HepG2 (cell line): ENCODE results near the gene MGMT.

Experiments used
- GLI4 ChIP-seq: sonication (generic); formaldehyde crosslinking; IDR thresholded peaks from 2 replicates; pipeline ENCODE4 v1.5.1; 2020; ENCODE audit warnings: missing genetic modification reagents, mild to moderate bottlenecking, moderate library complexity, borderline replicate concordance
- GTF2F1 ChIP-seq: fragments of 150-350 bp; IDR thresholded peaks from 2 replicates; pipeline ENCODE4 v1.6.1; 2014; ENCODE audit warnings: low read length
- NR1H2 ChIP-seq: sonication (generic); formaldehyde crosslinking; IDR thresholded peaks from 2 replicates; pipeline ENCODE4 v1.8.1; 2022; ENCODE audit warnings: low read depth, missing genetic modification reagents, borderline replicate concordance
- TAF1 ChIP-seq: sonication (generic); formaldehyde crosslinking; IDR thresholded peaks from 2 replicates; pipeline ENCODE4 v1.4.0; 2020; ENCODE audit warnings: missing genetic modification reagents
- ZNF468 ChIP-seq: sonication (generic); formaldehyde crosslinking; IDR thresholded peaks from 2 replicates; pipeline ENCODE4 v1.8.0; 2022; ENCODE audit warnings: mild to moderate bottlenecking, moderate library complexity, missing genetic modification reagents
- TF ChIP-seq, protein P1 (sequence below): sonication (generic); formaldehyde crosslinking; IDR thresholded peaks from 2 replicates; pipeline ENCODE4 v1.5.0; 2020; ENCODE audit warnings: mild to moderate bottlenecking, missing genetic modification reagents, moderate library complexity

DNA sequence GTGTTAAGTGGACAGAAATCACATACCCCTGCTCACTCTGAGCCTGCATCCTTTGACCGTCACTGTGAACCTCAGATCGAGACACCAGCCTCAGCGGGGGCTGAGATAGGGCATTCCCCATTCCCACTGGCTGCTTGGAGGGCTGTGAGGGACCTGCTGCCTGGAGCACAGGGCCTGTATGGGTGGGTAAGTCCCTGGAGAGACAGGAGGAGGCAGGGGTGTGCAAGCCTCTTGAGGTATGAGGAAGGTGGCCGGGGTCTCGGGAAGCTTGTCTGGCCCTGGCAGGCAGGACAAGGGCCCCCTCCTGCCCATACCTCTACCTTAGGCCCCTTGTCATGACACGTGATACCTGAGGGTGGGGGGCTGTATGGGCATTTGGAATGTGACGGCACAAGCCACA lies 187.4 kb downstream of the MGMT start:
- TF ChIP-seq NR1H2 (CRISPR knock-in tag), result no peak
- TF ChIP-seq, protein P1, sequence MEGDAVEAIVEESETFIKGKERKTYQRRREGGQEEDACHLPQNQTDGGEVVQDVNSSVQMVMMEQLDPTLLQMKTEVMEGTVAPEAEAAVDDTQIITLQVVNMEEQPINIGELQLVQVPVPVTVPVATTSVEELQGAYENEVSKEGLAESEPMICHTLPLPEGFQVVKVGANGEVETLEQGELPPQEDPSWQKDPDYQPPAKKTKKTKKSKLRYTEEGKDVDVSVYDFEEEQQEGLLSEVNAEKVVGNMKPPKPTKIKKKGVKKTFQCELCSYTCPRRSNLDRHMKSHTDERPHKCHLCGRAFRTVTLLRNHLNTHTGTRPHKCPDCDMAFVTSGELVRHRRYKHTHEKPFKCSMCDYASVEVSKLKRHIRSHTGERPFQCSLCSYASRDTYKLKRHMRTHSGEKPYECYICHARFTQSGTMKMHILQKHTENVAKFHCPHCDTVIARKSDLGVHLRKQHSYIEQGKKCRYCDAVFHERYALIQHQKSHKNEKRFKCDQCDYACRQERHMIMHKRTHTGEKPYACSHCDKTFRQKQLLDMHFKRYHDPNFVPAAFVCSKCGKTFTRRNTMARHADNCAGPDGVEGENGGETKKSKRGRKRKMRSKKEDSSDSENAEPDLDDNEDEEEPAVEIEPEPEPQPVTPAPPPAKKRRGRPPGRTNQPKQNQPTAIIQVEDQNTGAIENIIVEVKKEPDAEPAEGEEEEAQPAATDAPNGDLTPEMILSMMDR (CRISPR knock-in tag), result no peak
- TF ChIP-seq GTF2F1, result no peak
- TF ChIP-seq ZNF468 (CRISPR knock-in tag), result no peak
- no peak for TF ChIP-seq TAF1 (CRISPR knock-in tag)
- no peak for TF ChIP-seq GLI4
